ENCODE data around the gene OR7C1. TPM values are rescaled to one million over a fixed set of nuclear protein-coding genes. Genes with fewer than 3 reads are reported as not detected.
"Not testable (repeated sequence)": the region's sequence is repeated elsewhere in the genome, so short reads cannot be mapped to it uniquely, and the experiment has no call there.

The OR7C1 gene
- total RNA-seq, 1 donor from 2014 or later, result not detected

DNA sequence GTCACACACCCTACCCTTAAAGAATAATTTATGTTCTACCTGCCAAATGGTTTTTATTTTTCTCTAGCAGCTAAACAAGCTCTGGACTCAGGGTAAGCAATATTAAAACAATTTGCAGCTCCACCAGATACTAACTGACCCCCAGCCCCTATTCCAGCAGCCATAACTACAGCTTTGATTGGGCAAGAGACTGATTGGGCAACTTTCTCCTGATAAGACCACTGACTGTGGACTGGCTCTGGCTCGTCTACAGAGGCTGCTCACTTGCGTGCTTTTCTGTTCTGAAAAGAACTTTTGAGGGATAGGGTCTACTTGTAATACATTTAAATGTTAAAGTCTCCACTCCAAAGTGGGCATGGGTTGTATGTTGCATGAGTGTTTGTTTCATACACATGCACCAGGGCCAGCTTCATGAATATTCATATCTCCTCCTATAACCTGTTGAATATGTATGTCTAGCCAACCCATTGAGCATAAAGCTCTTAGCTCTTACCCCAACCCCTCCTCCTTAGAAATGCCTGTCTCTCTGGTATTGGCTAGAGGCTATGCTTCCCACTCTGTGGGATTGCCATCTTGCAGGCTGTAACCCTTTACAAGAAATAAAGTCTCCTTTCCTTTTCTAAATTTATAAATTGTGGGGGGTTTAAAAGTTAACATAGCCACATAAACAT lies 19.9 kb downstream of the OR7C1 start:
- Mint-ChIP-seq H3K4me3 (ENCODE audit: low read depth) (no peak overlapping the region), H3K9me3 (no peaks in the 10 kb centered on the region), H3K27me3 (ENCODE audit: low read depth) (no peaks in the 10 kb centered on the region), H3K4me1 (ENCODE audit: low read depth) (no peaks in the 10 kb centered on the region), H3K27ac (no peak overlapping the region), H3K36me3 (ENCODE audit: low read depth) (no peaks in the 10 kb centered on the region)
- intact Hi-C loops (cut with micrococcal nuclease), result no loop called here
- DNase-seq (ENCODE audit: low spot score), result no peak

DNA sequence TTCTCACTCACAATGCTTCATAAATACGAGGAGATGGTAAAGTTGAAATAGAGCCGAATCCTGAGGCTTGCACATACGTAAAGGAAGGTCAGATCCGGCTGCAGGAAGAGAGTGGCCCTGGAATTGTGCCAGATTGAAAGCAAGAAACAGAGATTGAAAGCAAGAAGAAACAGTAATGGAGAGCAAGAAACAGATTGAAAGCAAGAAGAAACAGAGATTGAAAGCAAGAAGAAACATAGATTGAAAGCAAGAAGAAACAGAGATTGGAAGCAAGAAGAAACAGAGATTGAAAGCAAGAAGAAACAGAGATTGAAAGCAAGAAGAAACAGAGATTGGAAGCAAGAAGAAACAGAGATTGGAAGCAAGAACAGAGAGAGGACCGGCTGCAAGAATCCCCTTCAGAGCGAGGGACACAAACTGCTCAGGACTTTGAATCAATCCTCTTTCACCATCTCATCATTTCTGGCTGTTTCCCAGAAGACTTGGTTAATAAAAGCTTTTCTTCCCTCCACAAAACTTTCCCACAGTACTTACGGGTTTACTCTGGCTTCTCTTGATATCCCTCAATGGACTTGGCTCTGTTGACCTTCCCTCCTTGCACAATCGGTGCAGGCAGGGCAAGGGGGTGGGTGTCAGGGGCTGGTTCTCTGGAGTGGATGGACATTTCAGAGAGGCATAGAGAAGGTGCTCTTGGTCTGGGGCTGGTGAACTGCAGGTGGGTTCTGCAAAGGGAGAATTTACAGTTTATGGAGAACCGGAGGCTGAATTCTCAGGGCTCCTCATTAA lies 25.5 kb downstream of the OR7C1 start:
- Mint-ChIP-seq H3K4me3 (ENCODE audit: low read depth) (no peak overlapping the region), H3K27me3 (ENCODE audit: low read depth) (no peaks in the 10 kb centered on the region)

DNA sequence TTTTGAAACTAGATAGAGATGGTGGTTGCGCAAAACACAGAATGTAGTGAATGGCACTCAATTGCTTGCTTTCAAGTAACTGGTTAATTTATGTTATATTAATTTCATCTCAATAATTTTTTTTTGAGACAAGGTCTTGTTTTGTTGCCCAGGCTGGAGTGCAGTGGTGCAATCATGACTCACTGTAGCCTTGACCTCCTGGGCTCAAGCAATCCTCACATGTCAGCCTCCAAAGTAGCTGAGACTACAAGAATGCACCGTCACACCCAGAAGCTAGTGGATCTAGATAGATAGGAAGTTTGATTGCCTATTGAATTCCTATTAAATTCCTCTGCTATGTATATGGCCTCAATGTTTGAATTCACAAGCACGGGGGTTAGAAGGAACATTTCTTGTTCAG lies 30.2 kb downstream of the OR7C1 start:
- Mint-ChIP-seq H3K4me3 (ENCODE audit: low read depth) (no peak overlapping the region), H3K9me3 (no peaks in the 10 kb centered on the region), H3K27me3 (ENCODE audit: low read depth) (no peaks in the 10 kb centered on the region), H3K4me1 (ENCODE audit: low read depth) (no peaks in the 10 kb centered on the region), H3K36me3 (ENCODE audit: low read depth) (no peaks in the 10 kb centered on the region), H3K27ac (no peak overlapping the region)
- DNase-seq (ENCODE audit: low spot score), result no peak
- intact Hi-C loops (cut with micrococcal nuclease), result no loop called here

More for the DNA sequence above, 25.5 kb downstream of the OR7C1 start:
- H3K27ac Mint-ChIP-seq, result no peak overlapping the region
- no peaks in the 10 kb centered on the region for H3K9me3 Mint-ChIP-seq
- intact Hi-C loops (cut with micrococcal nuclease), result no loop called here
- DNase-seq (ENCODE audit: low spot score), result no peak
- no peaks in the 10 kb centered on the region for H3K4me1 Mint-ChIP-seq (ENCODE audit: low read depth)
- H3K36me3 Mint-ChIP-seq (ENCODE audit: low read depth), result no peaks in the 10 kb centered on the region

DNA sequence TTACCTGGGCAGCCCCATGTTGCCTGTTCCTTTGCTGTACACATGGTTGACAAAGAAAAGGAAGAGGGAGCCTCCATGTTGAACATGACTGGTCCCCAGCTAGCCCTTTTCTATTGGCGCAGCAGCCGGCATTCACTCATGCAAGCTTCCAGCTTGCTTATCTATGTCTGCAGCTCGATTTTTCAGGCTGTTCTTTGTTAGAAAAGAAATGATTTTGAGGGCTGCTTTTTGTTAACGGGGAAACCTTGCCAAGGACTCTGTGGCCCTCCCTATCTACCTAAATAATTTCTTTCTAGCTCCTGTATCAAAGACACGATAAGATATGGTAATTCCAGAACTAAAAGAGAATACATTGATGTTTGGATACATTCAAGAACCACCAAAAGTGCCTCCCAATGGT lies 36.2 kb downstream of the OR7C1 start:
- DNase-seq (ENCODE audit: low spot score), result no peak
- peaks cover 3% of the 10 kb centered on the region for H3K4me1 Mint-ChIP-seq (ENCODE audit: low read depth)
- H3K9me3 Mint-ChIP-seq, result no peaks in the 10 kb centered on the region
- H3K4me3 Mint-ChIP-seq (ENCODE audit: low read depth), result no peak overlapping the region
- H3K36me3 Mint-ChIP-seq (ENCODE audit: low read depth), result no peaks in the 10 kb centered on the region
- intact Hi-C loops (cut with micrococcal nuclease), result no loop called here
- no peaks in the 10 kb centered on the region for H3K27me3 Mint-ChIP-seq (ENCODE audit: low read depth)
- H3K27ac Mint-ChIP-seq, result no peak overlapping the region

DNA sequence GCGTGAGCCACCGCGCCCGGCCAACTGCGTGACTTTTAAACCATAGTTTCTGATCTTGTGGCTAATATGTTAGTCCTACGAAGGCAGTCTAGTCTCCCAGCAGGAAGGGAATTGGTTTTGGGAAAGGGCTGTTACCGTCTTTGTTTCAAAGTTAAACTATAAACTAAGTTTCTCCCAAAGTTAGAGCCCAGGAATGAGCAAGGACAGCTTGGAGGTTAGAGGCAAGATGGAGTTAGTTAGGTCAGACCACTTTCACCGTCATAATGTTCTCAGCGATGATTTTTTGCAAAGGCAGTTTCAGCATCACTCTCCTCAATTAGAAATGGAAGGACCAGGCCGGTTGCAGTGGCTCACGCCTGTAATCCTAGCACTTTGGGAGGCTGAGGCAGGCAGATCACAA lies 39.0 kb downstream of the OR7C1 start:
- Mint-ChIP-seq H3K4me3 (ENCODE audit: low read depth) (no peak overlapping the region), H3K27me3 (ENCODE audit: low read depth) (peaks cover 5% of the 10 kb centered on the region), H3K27ac (no peak overlapping the region), H3K9me3 (no peaks in the 10 kb centered on the region), H3K36me3 (ENCODE audit: low read depth) (no peaks in the 10 kb centered on the region), H3K4me1 (ENCODE audit: low read depth) (peaks cover 3% of the 10 kb centered on the region)
- no peak for DNase-seq (ENCODE audit: low spot score)
- intact Hi-C loops (cut with micrococcal nuclease), result no loop called here

DNA sequence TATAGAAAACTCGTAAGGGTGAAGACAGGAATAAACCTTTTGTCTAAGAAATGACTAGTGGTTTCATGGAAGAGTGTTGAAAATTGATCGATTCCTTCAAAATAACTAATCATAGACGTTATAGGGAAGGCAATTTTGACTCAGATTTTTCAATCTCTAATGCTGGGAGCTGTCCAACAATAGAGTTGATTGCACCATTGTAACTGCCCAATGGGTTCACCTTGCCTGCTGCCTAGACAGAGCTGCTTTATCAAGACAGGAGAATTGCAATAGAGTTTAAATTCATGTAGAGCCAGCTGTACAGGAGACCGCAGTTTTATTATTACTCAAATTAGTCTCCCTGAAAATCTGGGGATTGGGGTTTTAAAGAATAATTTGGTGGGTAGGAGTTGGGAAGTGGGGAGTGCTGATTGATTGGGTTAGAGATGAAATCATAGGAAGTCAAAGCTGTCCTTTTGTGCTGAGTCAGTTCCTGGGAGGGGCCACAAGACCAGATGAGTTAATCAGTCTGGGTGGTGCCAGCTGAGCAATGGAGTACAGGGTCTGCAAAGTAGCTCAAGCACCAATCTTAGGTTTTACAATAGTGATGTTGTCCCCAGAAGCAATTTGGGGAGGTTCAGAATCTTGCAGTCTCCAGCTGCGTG lies 39.8 kb downstream of the OR7C1 start:
- DNase-seq (ENCODE audit: low spot score), result no peak
- Mint-ChIP-seq H3K4me1 (ENCODE audit: low read depth) (peaks cover 3% of the 10 kb centered on the region), H3K27me3 (ENCODE audit: low read depth) (peaks cover 6% of the 10 kb centered on the region), H3K9me3 (no peaks in the 10 kb centered on the region), H3K4me3 (ENCODE audit: low read depth) (no peak overlapping the region), H3K27ac (no peak overlapping the region), H3K36me3 (ENCODE audit: low read depth) (no peaks in the 10 kb centered on the region)
- intact Hi-C loops (cut with micrococcal nuclease), result no loop called here

DNA sequence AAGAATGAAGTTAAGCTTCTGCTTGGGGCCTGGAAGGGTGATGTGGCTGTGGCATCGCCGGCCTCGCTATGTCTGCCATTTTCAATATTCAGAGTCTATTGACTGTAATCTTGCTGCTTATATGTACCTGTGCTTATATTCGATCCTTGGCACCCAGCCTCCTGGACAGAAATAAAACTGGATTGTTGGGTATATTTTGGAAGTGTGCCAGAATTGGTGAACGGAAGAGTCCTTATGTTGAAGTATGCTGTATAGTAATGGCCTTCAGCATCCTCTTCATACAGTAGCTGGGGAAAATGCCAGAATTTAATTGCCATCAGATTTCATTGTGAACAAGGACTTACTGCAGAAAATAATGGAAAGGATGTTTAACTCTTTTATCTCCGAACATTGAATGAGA lies 42.7 kb downstream of the OR7C1 start:
- H3K4me1 Mint-ChIP-seq (ENCODE audit: low read depth); H3K36me3 Mint-ChIP-seq (ENCODE audit: low read depth); H3K9me3 Mint-ChIP-seq; intact Hi-C loops (cut with micrococcal nuclease); H3K4me3 Mint-ChIP-seq (ENCODE audit: low read depth); DNase-seq (ENCODE audit: low spot score); H3K27ac Mint-ChIP-seq; H3K27me3 Mint-ChIP-seq (ENCODE audit: low read depth): not testable (repeated sequence)

DNA sequence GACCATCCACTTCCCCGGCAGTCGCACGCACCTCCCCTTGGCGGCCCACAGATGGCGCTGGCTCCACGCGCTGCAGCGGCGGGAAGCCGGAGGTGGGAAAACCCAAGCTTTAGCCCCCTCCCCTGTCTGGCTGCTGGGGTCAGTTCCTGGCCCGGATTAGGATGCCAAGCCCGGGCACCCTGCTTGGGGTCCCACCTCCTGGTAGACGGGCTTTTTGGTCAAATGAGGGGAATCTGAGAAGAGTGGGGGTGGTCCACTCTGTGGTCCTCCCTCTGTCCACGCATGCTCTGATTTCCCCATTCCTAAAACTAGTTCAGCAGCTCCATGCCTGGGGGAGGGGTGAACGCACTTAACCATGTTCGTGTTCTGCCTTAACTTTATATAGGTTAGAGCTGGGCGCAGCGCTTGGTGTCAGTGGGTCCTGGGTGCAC lies 48.5 kb downstream of the OR7C1 start:
- Mint-ChIP-seq H3K27me3 (ENCODE audit: low read depth) (peaks cover 4% of the 10 kb centered on the region), H3K36me3 (ENCODE audit: low read depth) (no peaks in the 10 kb centered on the region), H3K4me3 (ENCODE audit: low read depth) (no peak overlapping the region), H3K4me1 (ENCODE audit: low read depth) (peaks cover 18% of the 10 kb centered on the region), H3K27ac (no peak overlapping the region), H3K9me3 (no peaks in the 10 kb centered on the region)
- no peak for DNase-seq (ENCODE audit: low spot score)
- intact Hi-C loops (cut with micrococcal nuclease), result loop anchor here (10.0 kb wide), 1 partner anchor 98 kb away; the partner anchor contains the start of gene OR7A17

DNA sequence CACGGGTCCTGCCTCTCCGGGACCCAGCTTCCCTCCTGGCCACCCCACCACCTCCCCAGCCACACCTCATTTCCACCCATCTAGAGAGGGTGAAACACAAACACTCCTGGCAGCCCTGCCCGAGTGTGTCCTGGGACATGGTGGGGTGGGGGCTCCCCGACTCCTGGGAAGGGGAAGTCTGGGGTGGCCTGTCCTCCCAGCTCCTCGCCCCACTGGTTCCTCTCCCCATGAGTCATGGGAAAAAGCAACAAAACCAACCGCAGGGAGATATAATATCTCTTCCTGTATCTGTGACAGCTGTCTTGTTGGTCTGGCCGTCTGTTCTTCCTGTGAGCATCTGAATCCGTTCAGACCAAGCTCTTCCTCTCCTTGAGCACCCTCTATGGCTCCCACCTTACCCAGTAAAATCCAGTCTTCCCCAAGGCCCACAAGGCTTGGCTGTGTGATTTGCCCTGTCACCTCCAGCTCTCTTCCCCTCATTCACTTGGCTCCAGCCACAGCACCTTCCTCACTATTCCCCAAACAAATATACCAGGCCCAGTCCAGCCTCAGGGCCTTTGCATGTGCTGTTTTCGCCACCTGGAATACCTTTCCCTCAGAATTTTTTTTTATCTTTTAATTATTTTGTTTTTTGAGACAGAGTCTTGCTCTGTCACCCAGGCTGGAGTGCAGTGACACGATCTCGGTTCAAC lies 49.7 kb downstream of the OR7C1 start:
- intact Hi-C loops (cut with micrococcal nuclease), result loop anchor here (10.0 kb wide), 1 partner anchor 100 kb away; the partner anchor contains the start of gene OR7A17
- H3K9me3 Mint-ChIP-seq; H3K4me3 Mint-ChIP-seq (ENCODE audit: low read depth); H3K36me3 Mint-ChIP-seq (ENCODE audit: low read depth); H3K27me3 Mint-ChIP-seq (ENCODE audit: low read depth): not testable (repeated sequence)
- H3K27ac Mint-ChIP-seq, result peak overlapping the region; percentile 29
- peak; percentile 13 for DNase-seq (ENCODE audit: low spot score)
- peaks cover 18% of the 10 kb centered on the region for H3K4me1 Mint-ChIP-seq (ENCODE audit: low read depth)

DNA sequence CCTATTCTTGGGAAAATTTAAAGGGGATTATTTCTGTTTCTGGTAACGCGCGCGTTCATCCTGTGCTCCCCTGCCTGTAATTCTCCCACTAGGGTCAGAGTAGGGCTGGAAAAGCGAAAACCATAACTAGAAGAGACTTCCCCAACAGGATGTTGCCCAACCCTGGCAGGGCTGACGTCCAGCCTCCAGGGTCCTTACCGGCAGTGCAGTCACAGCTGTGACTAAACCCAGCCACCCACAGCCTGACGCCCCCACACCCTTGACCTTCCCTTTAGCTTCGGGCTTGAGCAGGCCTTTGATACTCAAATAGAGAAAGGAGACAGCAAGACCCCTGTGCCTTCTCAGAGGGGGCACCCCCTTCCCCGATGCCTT lies 50.3 kb downstream of the OR7C1 start:
- Mint-ChIP-seq H3K4me1 (ENCODE audit: low read depth) (peaks cover 18% of the 10 kb centered on the region), H3K27ac (peak overlapping the region; percentile 72)
- not testable (repeated sequence) for H3K27me3 Mint-ChIP-seq (ENCODE audit: low read depth); DNase-seq (ENCODE audit: low spot score); H3K4me3 Mint-ChIP-seq (ENCODE audit: low read depth); H3K9me3 Mint-ChIP-seq; H3K36me3 Mint-ChIP-seq (ENCODE audit: low read depth)
- intact Hi-C loops (cut with micrococcal nuclease), result loop anchor here (10.0 kb wide), 1 partner anchor 100 kb away; the partner anchor contains the start of gene OR7A17

DNA sequence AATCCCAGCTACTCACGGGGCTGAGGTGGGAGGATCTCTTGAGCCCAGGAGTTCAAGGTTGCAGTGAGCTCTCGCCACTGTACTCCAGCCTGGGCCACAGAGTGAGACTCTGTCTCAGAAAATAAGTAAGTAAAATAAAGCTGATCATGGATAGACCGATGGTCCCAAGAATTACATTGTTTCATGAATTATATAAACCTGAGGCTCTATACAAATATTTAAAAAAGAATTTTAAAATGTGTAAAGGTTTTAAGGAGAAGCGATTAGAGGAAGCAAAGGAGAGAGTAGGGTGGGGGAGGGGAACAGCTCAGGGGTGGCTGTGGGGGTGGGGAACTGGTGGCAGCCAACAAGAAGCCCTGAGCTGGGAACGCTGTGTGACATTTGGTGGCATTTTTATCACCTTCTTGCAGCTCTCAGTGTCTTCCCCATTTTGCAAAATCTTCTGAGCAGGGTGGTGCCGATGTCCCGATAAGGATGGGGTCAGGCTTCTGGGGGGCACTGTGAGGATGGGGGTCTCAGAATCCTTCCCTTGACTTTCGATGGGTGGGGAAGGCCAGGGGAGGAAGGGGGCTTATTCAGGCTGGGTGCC lies 51.5 kb downstream of the OR7C1 start:
- H3K27me3 Mint-ChIP-seq (ENCODE audit: low read depth); H3K9me3 Mint-ChIP-seq; H3K27ac Mint-ChIP-seq; H3K4me3 Mint-ChIP-seq (ENCODE audit: low read depth); DNase-seq (ENCODE audit: low spot score); H3K36me3 Mint-ChIP-seq (ENCODE audit: low read depth): not testable (repeated sequence)
- intact Hi-C loops (cut with micrococcal nuclease), result loop anchor here (10.0 kb wide), 1 partner anchor 101 kb away; the partner anchor contains the start of gene OR7A17
- H3K4me1 Mint-ChIP-seq (ENCODE audit: low read depth), result peaks cover 18% of the 10 kb centered on the region

DNA sequence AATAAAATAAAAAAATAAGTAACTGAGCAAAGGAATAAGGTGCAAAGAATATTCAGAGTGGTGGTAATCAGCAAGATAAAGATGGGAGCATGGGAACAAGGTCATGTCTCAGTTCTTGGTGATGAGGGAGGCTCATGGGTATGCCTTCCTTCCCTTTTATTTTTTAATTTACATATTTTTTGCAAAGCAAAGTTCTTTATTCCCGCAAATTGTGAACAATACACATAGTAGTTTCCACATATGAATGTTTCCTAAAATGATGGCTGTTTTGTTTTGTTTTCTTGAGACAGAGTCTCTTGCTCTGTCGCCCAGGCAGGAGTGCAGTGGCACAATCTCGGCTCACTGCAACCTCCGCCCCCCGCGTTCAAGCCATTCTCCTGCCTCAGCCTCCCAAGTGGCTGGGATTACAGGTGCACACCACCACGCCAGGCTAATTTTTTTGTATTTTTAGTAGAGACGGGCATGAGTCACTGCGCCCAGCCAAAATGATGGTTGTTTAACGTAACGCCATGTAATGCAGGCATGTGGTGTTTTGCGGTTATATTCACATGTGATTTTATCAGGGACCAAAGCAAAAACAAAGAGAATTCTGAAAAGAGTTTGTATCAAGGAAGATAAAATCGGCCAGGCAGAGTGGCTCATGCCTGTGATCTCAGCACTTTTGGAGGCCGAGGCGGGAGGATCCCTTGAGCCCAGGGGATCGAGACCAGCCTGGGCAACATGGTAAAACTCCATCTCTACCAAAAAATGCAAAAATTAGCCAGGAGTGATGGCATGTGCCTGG lies 52.2 kb downstream of the OR7C1 start:
- peaks cover 18% of the 10 kb centered on the region for H3K4me1 Mint-ChIP-seq (ENCODE audit: low read depth)
- intact Hi-C loops (cut with micrococcal nuclease), result loop anchor here (10.0 kb wide), 1 partner anchor 102 kb away; the partner anchor contains the start of gene OR7A17
- no peak overlapping the region for H3K27ac Mint-ChIP-seq
- H3K36me3 Mint-ChIP-seq (ENCODE audit: low read depth), result no peaks in the 10 kb centered on the region
- H3K27me3 Mint-ChIP-seq (ENCODE audit: low read depth), result peaks cover 2% of the 10 kb centered on the region
- no peaks in the 10 kb centered on the region for H3K9me3 Mint-ChIP-seq
- H3K4me3 Mint-ChIP-seq (ENCODE audit: low read depth), result no peak overlapping the region
- no peak for DNase-seq (ENCODE audit: low spot score)

All from activated T-helper 2 cell treated with anti-CD3 and anti-CD28 coated beads, Interferon-gamma antibody, Interleukin-2, Interleukin-4, amounts not matched to agents 10 μg/mL and 5 μg/mL and 100 μg/mL, durations not matched to agents 14 hours and 24 hours and 36 hours (primary cell).